Keratinocyte (primary cell): Measurements from ENCODE around the gene MLPH.

ENCODE experiments used
- CTCF ChIP-seq, 3 experiments: IDR thresholded peaks in 1 of 3; conservative IDR thresholded peaks in 1 of 3; optimal IDR thresholded peaks in 1 of 3; 2 replicates in 2 of 3; 3 replicates in 1 of 3; pipeline versions ENCODE3 to v1.5.1; 2011; ENCODE audit warnings: low read length in 3 of 3, mild to moderate bottlenecking in 3 of 3, moderate library complexity in 2 of 3, control low read depth in 1 of 3, inconsistent platforms in 1 of 3; ENCODE audit not compliant: insufficient read depth in 2 of 3; ENCODE audit errors: extremely low read depth in 1 of 3
- EZH2 ChIP-seq: IDR thresholded peaks from one replicate; pipeline ENCODE4 v1.6.1; 2012; ENCODE audit warnings: inconsistent platforms, mild to moderate bottlenecking, low read length, moderate library complexity

GRCh38 chr2:237517990-237518389 is 30.9 kb downstream of the MLPH start:
- no peak for TF ChIP-seq CTCF (optimal IDR thresholded peaks at IDR 0.05 in 1 of 3, IDR thresholded peaks at IDR 0.05 in 1 of 3, conservative IDR thresholded peaks at IDR 0.05 in 1 of 3; ENCODE audit: extremely low read depth in 1 of 3, insufficient read depth in 2 of 3, low read length in 3 of 3)
- no peak for TF ChIP-seq EZH2
